ENCODE results near the gene TEX48.

TEX48 gene

DNA sequence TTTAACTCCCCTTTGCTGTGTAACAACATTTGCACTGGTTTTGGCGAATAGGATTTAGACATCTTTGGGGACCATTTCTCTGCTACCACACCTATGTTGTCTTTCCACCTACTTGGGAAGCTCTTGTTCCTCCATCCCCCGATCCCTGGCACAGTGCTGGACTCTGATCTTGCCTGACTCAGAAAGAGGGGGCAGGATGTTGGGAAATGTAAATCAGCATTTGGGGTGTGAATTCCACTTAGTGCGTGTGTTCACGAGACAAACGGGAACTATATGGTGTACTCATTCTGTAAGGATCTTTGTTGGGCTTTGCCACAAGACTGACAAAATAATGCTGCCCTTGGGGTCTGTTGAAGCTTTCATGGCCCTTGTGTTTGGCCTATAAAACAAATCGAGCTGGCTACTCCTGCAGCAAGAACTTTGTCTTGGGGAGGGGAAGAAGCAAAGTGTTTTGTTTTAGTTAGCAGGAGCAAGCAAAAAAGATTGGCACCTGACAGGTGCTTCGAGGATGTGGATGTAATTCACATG lies 52.4 kb downstream of the TEX48 start:
- ChIA-PET CTCF (interaction anchor here (0.6 to 0.8 kb wide), 2 partner anchors 122 to 385 kb away, joined by 3 to 4 read pairs; no protein-coding TSS in a partner anchor), POLR2A (interaction anchor here (0.7 to 1.3 kb wide), 3 partner anchors 18 to 63 kb away, joined by 3 to 4 read pairs (median 3); partner anchors contain the start of genes ATP6V1G1 and TMEM268)
- no peak overlapping the region for H3K4me3 ChIP-seq (ENCODE audit: low read depth, low read length)
- no peak overlapping the region for H3K27ac ChIP-seq (ENCODE audit: extremely low read depth, low read depth, low read length)
- peaks cover 0 to 70% of the 10 kb centered on the region in 2 experiments; a peak in 2 of 3 replicates for H3K36me3 ChIP-seq (ENCODE audit: control insufficient read depth in 2 of 2, insufficient read depth in 1 of 2, low read length in 2 of 2)
- H3K9me3 ChIP-seq (ENCODE audit: control insufficient read depth, insufficient read depth, low read depth, low read length): no peaks in the 10 kb centered on the region
- TF ChIP-seq ZNF501 (tag by site-specific recombination; IDR thresholded peaks at IDR 0.05) (no peak), ZFP37 (tag by site-specific recombination; IDR thresholded peaks at IDR 0.05) (no peak), ZNF518A (tag by site-specific recombination; conservative IDR thresholded peaks at IDR 0.05; ENCODE audit: low read depth) (no peak), SP7 (tag by site-specific recombination; IDR thresholded peaks at IDR 0.05) (no peak), YY2 (tag by site-specific recombination; IDR thresholded peaks at IDR 0.05) (no peak), ZNF521 (tag by site-specific recombination; IDR thresholded peaks at IDR 0.05) (no peak), ZNF221 (tag by site-specific recombination; IDR thresholded peaks at IDR 0.05; ENCODE audit: borderline replicate concordance) (no peak), ZFP69B (tag by site-specific recombination; IDR thresholded peaks at IDR 0.05) (no peak), ZNF121 (tag by site-specific recombination; IDR thresholded peaks at IDR 0.05) (no peak), ZNF561 (tag by site-specific recombination; IDR thresholded peaks at IDR 0.05; ENCODE audit: borderline replicate concordance) (no peak), MYNN (tag by site-specific recombination; IDR thresholded peaks at IDR 0.05; ENCODE audit: borderline replicate concordance) (no peak), ZNF621 (tag by site-specific recombination; IDR thresholded peaks at IDR 0.05) (no peak), KLF1 (tag by site-specific recombination; IDR thresholded peaks at IDR 0.05) (no peak), ZNF146 (tag by site-specific recombination; IDR thresholded peaks at IDR 0.05) (no peak), ZNF558 (tag by site-specific recombination; IDR thresholded peaks at IDR 0.05) (no peak), SCRT1 (tag by site-specific recombination; IDR thresholded peaks at IDR 0.05; ENCODE audit: borderline replicate concordance) (no peak), KLF8 (tag by site-specific recombination; IDR thresholded peaks at IDR 0.05) (no peak), ZNF623 (tag by site-specific recombination; IDR thresholded peaks at IDR 0.05) (no peak)
- TF ChIP-seq, protein P1, sequence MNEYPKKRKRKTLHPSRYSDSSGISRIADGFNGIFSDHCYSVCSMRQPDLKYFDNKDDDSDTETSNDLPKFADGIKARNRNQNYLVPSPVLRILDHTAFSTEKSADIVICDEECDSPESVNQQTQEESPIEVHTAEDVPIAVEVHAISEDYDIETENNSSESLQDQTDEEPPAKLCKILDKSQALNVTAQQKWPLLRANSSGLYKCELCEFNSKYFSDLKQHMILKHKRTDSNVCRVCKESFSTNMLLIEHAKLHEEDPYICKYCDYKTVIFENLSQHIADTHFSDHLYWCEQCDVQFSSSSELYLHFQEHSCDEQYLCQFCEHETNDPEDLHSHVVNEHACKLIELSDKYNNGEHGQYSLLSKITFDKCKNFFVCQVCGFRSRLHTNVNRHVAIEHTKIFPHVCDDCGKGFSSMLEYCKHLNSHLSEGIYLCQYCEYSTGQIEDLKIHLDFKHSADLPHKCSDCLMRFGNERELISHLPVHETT (tag by site-specific recombination; IDR thresholded peaks at IDR 0.05): no peak
- no peaks in the 10 kb centered on the region for H3K4me1 ChIP-seq (ENCODE audit: control insufficient read depth, insufficient read depth, low read length)

DNA sequence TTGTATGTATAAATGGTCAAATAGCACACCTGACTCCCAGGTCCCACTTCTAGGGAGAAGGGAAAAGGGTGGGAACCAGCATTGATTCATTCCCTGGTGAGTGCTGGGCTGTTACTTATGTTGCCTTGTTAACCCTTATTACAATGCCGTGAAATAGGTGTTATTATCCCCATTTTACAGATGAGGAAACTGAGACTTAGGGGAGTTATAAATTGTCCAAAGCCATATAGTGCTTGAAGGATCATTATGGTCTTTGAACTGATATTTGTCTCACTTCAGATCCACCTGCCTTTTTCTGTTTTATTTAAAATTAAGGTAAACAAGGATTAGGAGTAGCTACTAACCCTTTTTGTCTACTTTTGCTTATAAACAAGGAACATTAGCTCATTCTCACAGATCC lies 54.4 kb downstream of the TEX48 start:
- H3K9me3 ChIP-seq (ENCODE audit: control insufficient read depth, insufficient read depth, low read depth, low read length): no peaks in the 10 kb centered on the region
- H3K36me3 ChIP-seq (ENCODE audit: control insufficient read depth in 2 of 2, insufficient read depth in 1 of 2, low read length in 2 of 2): peaks cover 0 to 53% of the 10 kb centered on the region in 2 experiments; a peak in 2 of 3 replicates
- no peak overlapping the region for H3K4me3 ChIP-seq (ENCODE audit: low read depth, low read length)
- CTCF ChIA-PET: interaction anchor here (0.8 to 1.9 kb wide), 3 partner anchors 26 to 140 kb away, joined by 3 to 4 read pairs (median 3); no protein-coding TSS in a partner anchor
- no peak overlapping the region for H3K27ac ChIP-seq (ENCODE audit: extremely low read depth, low read depth, low read length)
- POLR2A ChIA-PET: no interaction called here
- H3K4me1 ChIP-seq (ENCODE audit: control insufficient read depth, insufficient read depth, low read length): no peaks in the 10 kb centered on the region
- TF ChIP-seq ZBTB21 (tag by site-specific recombination; IDR thresholded peaks at IDR 0.05) (no peak), PATZ1 (tag by site-specific recombination; IDR thresholded peaks at IDR 0.05) (no peak), EGR2 (tag by site-specific recombination; IDR thresholded peaks at IDR 0.05; ENCODE audit: low read depth) (no peak), ZBTB44 (tag by site-specific recombination; IDR thresholded peaks at IDR 0.05) (no peak), ZNF521 (tag by site-specific recombination; IDR thresholded peaks at IDR 0.05) (no peak), ZNF571 (tag by site-specific recombination; IDR thresholded peaks at IDR 0.05) (no peak)

All from HEK293 (cell line).